ENCODE measurements around the gene AKR1C1.
A peak's percentile ranks its signal among the peaks of the same experiment; 100 is the strongest.
"Not testable (repeated sequence)": the region's sequence is repeated elsewhere in the genome, so short reads cannot be mapped to it uniquely, and the experiment has no call there.

Gene AKR1C1

DNA sequence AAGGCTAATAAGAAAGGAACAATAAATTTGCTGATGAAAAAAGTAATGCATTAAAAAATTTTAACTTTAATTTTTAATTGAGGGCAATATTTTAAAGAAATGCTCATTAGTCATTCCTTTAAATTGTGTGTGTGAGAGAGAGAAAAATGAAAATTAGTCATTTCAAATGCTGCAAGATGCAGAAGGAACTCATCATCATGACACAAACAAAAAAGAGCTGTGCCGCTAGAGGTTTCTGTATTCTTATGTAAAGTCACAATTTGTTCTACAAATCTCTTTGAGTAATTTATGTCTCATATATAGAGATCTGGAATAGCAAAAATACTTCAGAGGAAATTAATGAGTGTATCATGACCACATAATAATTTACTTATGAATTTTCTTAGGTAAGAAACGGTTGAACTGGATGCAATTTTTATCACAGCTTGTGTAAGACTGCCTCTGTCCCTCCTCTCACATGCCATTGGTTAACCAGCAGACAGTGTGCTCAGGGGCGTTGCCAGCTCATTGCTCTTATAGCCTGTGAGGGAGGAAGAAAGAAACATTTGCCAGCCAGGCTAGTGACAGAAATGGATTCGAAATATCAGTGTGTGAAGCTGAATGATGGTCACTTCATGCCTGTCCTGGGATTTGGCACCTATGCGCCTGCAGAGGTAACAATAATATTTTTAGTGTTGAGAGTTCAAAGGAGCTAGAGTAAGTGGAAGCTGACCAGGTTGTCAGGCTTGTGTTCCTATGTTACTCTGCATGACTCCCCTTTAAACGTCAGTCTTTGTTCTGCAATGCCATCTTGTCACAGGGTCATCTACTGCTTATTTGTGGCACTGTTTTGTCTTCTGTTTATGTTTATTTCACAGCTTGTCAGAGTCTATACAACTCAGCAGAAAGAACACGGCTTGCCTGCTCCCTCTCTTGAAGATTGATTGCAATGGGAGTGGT, at the start of gene AKR1C1:
Gene AKR1C1, plus strand, starts transcription at position 540 of the 939 bp plus-strand sequence. Its CDS starts 30 bp downstream, at position 570.
- not testable (repeated sequence) for DNase-seq

DNA sequence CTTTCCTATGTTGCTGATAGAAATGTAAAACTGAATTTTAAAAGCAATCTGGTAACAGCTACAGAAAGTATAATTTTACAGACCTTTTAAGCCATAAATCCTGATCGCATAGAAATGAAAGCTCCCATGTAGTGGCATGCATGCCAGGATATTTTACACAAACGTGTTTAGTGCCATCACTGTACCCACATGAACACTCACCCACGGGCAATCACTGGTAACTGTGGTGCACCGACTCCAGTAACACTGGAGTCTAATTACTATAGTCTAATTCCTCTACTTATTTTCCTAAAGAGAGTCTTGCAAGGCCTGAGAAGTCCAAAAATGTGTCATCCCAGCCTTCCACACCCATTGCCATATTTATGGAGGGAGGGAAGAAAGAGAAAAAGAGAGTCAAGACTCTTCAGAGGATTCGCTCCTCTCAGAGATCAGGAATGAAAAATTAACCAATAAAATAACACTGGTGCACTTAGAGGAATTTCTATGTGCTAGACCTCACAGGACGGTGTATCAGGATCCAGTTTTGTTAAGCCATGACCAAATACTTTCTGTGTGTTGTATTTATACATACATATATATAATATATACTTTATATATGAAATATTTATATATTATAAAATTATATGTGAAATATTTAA, 48.9 kb upstream of the AKR1C1 start:
- no peak for DNase-seq

- no peak for DNase-seq
Measured at GRCh38 chr10:4916086-4916716, 47.0 kb upstream of the AKR1C1 start.

DNA sequence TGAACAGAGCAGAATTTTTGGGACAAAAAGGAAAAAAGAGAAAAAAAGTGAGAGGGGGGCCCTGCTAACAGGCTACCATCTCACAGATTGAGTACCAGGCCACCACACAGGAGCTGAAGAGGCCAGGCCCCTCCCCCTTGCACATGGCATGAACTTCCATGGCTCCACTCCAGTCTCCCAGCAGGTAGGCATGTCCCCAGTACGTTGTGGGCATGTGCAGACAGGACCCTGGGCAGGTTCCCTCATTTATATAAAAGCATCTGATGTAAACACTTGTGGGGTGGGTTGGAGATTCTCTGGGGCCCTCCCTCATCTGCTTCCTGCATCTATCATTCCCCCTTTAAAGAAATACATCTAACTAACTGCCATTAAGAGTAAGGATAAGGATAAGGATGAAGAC, 45.0 kb upstream of the AKR1C1 start:
- DNase-seq: peak; percentile 75

DNA sequence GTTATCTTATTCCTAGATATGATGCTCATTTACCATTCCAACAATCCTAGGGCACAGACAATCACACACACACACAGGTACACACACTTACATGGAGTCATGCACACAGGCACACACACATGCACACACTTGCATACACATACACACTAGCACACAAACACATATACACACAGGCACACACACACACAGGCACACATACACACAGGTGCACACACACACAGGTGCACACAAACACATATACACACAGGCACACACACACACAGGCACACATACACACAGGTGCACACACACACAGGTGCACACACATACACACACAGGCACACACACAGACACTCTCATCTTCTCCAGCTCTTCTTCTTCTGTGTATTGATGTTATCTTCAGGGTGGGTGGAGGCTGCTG, 38.7 kb upstream of the AKR1C1 start:
- not testable (repeated sequence) for DNase-seq

GRCh38 chr10:4926400-4926799, 36.8 kb upstream of the AKR1C1 start:
- DNase-seq: no peak

DNA sequence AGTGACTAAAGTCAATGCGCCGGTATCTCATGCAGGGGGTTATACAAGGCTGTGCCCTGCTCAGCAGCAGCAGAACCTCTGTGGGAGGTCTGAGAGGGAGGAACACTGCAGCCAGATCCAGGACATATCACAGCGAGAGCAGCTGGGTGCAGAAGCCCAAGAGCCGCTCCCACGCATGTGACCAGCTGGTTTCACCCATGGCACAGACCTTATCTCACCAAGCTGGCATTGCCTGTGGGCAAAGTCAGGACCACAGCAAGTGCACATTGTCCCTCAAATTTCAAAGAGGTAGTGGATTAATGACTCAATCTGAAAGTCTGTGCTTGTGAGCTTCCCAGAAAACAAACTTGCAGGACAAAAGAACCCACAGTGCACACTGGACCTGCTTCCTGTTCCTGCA, 31.6 kb upstream of the AKR1C1 start:
- no peak for DNase-seq

DNA sequence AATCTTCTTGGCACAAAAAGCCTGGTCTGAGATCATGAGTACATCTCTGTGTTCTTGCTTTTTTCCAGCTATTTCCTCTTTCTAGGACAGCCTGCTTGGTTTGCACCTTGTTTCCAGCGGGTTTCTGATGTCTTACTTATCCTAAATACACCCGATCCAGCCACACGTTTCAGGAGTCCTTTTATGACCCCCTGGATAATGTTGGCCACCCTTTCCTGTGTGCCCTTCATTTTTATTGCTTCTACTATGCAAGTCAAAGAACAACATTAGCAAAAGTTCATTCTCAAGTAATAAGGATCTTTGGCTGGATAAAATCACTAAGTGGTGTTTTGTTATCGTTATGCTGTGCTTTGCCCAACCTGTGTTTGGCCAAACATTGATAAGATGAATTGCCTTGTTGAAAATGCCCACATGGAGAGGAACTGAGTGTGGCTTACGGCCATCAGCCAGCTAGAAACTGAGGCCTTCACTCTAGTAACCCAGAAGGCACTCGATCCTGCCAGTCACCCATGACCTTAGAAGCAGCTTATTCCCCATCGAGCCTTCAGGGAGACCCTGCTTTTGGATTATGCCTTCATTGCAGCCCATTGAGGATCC, 28.7 kb upstream of the AKR1C1 start:
- no peak for DNase-seq

DNA sequence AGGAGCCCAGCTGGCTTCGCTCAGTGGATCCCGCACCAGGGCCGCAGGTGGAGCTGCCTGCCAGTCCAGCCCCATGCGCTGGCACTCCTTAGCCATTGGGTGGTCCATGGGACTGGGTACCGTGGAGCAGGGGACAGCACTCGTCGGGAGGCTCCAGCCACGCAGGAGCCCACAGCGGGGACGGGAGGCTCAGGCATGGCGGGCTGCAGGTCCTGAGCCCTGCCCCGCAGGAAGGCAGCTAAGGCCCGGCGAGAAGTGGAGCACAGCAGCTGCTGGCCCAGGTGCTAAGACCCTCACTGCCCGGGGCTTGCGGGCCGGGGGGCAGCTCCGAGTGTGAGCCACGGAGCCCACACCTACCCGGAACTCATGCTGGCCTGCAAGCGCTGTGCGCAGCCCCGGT, 25.9 kb upstream of the AKR1C1 start:
- DNase-seq: no peak

- DNase-seq: no peak
Measured at GRCh38 chr10:4939224-4940072, 23.8 kb upstream of the AKR1C1 start.

GRCh38 chr10:4940073-4940428, 23.2 kb upstream of the AKR1C1 start:
- not testable (repeated sequence) for DNase-seq

DNA sequence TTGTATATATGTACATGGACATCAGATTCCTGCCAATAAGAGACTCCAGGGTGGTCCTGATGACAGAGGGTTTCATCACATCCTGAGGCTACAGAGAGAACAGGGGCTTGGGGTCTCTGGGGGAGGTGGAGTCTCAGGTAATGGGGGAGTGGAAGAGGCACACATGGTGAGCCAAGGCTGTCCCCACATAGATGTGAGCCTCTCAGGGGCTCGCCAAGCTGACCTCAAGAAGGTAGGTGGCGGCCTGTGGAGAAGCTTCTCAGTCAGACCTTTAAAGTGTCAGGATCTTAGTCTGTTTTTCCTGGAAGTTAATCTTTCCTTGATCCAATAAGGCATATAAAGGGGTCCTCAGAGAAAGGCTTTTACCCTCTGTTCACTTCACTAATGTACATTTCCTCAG, 22.3 kb upstream of the AKR1C1 start:
- DNase-seq: not testable (repeated sequence)

DNA sequence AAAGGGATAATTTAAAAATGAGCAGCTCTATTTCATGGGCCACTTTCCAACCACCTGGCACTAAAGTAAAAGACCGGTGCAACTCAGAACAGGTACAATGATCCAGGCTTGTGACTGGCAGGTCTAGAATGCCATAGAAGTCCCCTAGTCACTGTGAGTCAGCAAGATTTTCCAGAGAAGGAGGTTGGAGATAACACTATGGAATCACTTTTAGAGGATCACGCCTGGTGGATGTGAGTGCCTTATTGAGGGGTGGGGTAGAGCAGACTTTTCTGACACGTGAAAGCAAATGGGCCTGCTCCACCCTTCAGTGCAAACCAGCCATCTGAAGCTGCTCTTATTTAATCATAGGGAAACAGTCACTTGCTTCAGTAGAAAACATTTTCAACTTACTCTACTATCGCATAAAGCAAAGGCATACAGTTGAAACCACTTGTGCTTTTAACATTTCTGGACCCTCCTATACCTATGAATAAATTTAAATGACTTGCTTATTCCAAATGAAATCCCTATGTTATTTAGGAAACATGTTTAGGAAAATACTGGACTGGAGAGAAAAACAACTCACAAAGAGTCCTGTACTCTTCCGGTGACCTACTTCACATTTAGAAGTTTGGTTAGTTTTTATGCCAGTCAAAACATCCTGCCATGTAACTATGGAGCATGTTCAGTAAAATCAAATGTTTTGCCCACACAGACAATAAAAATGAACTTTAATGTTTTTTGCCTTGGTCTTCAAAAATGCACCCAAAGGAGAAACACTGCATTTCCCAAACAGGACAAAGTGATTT, 21.5 kb upstream of the AKR1C1 start:
- DNase-seq: peak; percentile 19

DNA sequence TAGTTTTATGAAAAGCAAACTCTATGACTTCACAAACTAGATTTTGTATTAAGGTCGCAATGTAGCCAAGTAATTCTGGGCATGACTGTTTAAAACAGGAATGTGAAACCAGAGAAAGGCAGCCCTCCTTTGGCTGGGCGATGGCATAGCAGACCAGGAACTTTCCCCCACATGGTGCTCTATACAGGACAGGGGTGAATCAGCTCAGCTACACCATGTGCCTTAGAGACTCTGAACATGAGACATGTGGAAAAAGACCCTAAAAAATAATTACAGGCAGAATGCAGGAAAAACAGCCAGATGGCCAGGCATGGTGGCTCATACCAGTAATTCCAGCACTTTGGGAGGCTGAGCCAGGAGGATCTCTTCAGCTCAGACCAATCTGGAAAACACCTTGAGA, 20.3 kb upstream of the AKR1C1 start:
- DNase-seq: not testable (repeated sequence)

DNA sequence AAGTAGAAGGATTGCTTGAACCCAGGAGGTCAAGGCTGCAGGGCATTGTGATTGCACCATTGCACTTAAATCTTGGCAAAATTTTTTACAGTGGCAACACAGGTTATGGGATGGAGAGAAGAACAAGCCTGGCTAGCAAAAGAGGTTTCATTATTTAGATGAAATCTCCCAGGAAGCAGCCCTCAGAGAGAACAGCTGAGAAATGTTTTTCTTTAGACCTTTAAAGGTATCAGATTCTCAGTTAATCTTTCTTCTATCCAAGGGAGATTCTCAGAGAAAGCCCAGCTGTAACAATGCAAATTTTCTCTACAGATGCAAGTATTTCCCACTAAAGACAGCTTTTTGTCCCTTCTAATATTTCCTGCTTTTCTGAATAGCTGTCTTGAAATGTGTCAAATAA, 19.8 kb upstream of the AKR1C1 start:
- not testable (repeated sequence) for DNase-seq

DNA sequence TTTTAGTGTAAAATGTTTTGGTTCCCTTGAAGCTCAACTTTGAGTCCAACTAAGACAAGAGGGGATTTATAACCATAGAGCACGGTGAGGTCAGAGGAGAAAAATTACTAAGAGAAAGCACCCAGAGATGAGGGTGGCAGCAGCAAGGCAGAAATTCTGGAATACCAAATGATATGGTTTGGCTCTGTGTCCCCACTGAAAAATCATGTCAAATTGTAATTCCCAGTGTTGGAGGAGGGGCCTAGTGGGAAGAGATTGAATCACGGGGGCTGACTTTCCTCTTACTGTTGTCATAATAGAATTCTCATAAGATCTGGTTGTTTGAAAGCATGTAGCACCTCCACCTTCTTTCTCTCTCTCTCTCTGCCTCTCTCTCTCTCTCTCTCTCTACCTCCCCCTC, 19.4 kb upstream of the AKR1C1 start:
- DNase-seq: no peak

- no peak for DNase-seq
Measured at GRCh38 chr10:4944841-4945240, 18.4 kb upstream of the AKR1C1 start.

DNA sequence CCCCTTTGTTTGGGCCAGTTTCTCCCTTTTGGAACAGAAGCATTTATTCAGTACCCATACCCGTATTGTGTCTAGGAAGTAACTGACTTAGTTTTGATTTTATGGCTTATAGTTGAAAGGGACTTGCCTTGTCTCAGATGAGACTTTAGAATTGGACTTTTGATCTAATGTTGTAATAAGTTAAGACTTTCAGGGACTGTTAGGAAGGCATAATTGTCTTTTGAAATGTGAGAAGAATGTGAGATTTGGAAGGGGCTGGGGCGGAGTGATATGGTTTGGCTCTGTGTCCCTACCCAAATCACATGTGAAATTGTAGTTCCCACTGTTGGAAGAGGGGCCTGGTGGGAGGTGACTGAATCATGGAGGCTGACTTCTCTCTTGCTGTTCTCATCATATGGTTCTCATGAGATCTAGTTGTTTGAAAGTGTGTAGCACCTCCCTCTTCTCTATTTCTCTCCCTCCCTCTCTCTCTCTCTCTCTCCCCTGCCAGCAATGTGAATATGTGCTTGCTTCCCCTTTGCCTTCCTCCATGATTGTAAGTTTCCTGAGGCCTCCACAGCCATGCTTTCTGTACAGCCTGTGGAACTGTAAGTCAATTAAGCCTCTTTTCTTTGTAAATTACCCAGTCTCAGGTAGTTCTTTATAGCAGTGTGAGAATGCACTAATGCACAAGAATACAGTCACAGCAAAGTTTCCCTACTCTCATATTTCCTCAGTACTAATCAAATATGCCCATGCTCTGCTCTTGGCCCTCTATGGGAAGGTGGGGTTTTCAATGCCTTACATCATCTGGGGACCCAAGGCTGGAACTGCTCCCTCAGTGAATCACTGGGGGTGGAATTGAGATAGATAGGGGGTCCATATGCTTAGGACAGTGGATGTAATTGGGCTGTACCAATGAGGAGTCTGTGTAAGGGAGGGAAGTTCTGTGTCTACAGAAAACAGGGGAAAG, 17.2 kb upstream of the AKR1C1 start:
- no peak for DNase-seq

GRCh38 chr10:4947039-4947634, 16.1 kb upstream of the AKR1C1 start:
- no peak for DNase-seq

Data from NCI-H2171 treated with DMSO at 0.1 percent for 48 hours (cell line).